Neutrophil (primary cell): Measurements from ENCODE around the gene C1orf141.

ENCODE experiments used
- H3K27ac ChIP-seq: fragments of 200-600 bp; sonication (generic); 2 replicates; pipeline ENCODE4 v1.5.1; 2016; ENCODE audit warnings: mild to moderate bottlenecking, moderate library complexity
- H3K27me3 ChIP-seq: fragments of 200-600 bp; sonication (generic); 2 replicates; pipeline ENCODE4 v1.6.0; 2016; ENCODE audit warnings: mild to moderate bottlenecking
- H3K36me3 ChIP-seq: fragments of 200-600 bp; sonication (generic); 2 replicates; pipeline ENCODE4 v1.5.1; 2017
- H3K4me1 ChIP-seq, 2 experiments: fragments of 200-600 bp in 1 of 2; sonication (generic) in 1 of 2; 1 replicate in 1 of 2; 2 replicates in 1 of 2; pipeline versions ENCODE4 v1.5.1 to v1.6.1; 2013 to 2016; ENCODE audit warnings: low read depth in 1 of 2, low read length in 1 of 2, mild to moderate bottlenecking in 1 of 2, moderate library complexity in 1 of 2; ENCODE audit not compliant: control insufficient read depth in 1 of 2, insufficient read depth in 1 of 2
- H3K4me3 ChIP-seq, 2 experiments: fragments of 200-600 bp in 1 of 2; sonication (generic) in 1 of 2; 1 replicate in 1 of 2; 2 replicates in 1 of 2; pipeline ENCODE4 v1.5.1; 2013 to 2016; ENCODE audit warnings: low read depth in 1 of 2, low read length in 1 of 2, mild to moderate bottlenecking in 1 of 2, moderate library complexity in 1 of 2
- H3K9me3 ChIP-seq: fragments of 200-600 bp; sonication (generic); 2 replicates; pipeline ENCODE4 v1.5.1; 2016
- TF ChIP-seq, protein P1 (sequence below): fragments of 200-600 bp; sonication (generic); IDR thresholded peaks from 2 replicates; pipeline ENCODE4 v1.5.1; 2016; ENCODE audit warnings: antibody characterized with exemption

Gene C1orf141

DNA sequence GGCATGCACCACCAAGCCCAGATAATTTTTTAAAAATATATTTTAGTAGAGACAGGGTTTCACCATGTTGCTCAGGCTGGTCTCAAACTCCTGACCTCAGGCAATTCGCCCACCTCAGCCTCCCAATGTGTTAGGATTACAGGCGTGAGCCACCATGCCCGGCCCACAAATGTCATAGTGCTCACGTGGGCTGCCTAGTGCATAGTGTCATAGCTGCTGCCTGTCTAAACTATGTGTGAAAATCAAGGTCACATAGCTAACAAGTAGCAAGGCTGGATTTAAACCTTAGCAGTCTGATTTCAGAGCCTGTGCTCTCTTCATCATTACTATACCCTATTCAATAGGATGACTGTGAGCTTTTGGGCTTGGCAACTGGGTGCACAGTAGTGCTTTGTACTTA is 10.3 kb downstream of the C1orf141 start:
- TF ChIP-seq, protein P1, sequence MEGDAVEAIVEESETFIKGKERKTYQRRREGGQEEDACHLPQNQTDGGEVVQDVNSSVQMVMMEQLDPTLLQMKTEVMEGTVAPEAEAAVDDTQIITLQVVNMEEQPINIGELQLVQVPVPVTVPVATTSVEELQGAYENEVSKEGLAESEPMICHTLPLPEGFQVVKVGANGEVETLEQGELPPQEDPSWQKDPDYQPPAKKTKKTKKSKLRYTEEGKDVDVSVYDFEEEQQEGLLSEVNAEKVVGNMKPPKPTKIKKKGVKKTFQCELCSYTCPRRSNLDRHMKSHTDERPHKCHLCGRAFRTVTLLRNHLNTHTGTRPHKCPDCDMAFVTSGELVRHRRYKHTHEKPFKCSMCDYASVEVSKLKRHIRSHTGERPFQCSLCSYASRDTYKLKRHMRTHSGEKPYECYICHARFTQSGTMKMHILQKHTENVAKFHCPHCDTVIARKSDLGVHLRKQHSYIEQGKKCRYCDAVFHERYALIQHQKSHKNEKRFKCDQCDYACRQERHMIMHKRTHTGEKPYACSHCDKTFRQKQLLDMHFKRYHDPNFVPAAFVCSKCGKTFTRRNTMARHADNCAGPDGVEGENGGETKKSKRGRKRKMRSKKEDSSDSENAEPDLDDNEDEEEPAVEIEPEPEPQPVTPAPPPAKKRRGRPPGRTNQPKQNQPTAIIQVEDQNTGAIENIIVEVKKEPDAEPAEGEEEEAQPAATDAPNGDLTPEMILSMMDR, result no peak
- Histone ChIP-seq H3K27me3 (no peaks in the 10 kb centered on the region), H3K4me3 (no peak overlapping the region), H3K27ac (no peak overlapping the region), H3K36me3 (no peaks in the 10 kb centered on the region), H3K9me3 (no peaks in the 10 kb centered on the region), H3K4me1 (no peaks in the 10 kb centered on the region)

DNA sequence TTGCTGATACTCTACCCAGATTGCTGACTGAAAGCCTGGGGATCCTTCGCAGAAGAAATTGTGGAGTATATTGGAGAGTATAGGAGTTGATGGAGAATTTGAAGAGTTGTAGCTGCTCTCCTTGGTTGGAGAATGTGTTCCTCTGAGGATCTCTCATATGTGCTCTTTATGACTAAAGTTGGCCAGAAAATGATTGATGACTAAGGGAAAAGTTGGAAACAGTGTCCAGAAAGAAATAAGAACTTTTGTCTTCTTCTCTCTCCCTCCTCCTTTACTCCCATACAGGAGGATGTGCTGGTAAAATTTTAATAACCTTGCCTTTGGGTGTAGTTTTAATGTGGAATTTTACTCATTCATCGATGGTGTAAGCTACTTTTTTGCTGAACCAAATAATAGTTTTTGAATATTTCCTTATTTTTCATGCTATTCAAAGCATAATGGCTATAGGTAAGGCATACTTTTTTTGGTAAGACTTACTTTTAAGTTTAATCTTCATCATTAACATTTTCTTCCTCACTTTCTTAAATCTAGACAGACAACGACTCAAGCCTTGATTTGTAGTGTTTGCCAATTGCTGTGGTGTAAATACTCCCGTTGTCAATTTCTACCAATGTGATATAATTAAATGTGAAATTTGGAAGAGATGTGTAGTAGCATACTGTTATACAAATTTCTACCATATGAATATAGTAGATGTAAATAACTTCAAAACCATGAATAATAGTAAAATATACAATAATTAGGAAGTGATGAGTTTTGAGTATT is 13.7 kb downstream of the C1orf141 start:
- H3K4me3 ChIP-seq, result no peak overlapping the region
- H3K4me1 ChIP-seq, result no peaks in the 10 kb centered on the region
- no peaks in the 10 kb centered on the region for H3K9me3 ChIP-seq
- H3K36me3 ChIP-seq, result no peaks in the 10 kb centered on the region
- no peak overlapping the region for H3K27ac ChIP-seq
- TF ChIP-seq, protein P1, result no peak
- H3K27me3 ChIP-seq, result no peaks in the 10 kb centered on the region

DNA sequence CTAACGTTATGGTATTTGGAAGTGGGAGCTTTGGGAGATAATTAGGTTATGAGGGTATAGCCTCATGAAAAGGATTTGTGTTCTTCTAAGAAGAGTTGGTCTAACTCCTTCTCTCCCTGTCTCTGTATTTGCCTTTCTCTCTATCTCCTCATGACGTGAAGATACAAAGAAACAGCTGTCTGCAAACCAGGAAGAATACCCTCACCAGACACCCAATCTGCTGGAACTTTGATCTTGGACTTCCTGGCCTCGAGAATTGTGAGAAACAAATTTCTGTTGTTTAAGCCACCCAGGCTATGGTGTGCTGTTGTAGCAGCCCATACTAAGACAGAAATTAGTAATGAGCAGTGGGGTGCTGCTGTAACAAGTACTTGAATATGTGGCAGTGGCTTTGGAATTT is 16.1 kb downstream of the C1orf141 start:
- H3K27me3 ChIP-seq, result no peaks in the 10 kb centered on the region

DNA sequence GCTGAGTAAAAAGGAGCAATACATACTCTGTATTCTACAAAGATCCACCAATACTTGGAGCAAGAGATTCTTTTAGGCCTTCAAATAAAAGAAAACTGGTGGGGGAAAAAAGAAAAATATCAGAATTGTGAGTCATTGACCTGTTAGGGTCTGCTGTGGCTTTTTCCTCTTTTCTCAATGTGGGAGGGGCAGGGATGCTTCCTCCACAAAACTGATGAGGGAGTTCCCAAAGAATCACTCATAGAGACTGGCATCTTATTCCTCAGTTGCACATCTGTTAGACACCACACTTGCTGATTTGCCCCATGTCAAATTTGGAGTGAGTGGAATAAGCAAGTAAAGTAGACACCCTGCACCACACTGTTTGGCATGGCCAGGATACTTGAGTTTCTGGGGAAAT is 16.6 kb downstream of the C1orf141 start:
- Histone ChIP-seq H3K27ac (no peak overlapping the region), H3K9me3 (no peaks in the 10 kb centered on the region), H3K36me3 (no peaks in the 10 kb centered on the region), H3K4me1 (no peaks in the 10 kb centered on the region), H3K4me3 (no peak overlapping the region), H3K27me3 (no peaks in the 10 kb centered on the region)
- TF ChIP-seq, protein P1, result no peak

More for the DNA sequence above, 16.1 kb downstream of the C1orf141 start:
- H3K9me3 ChIP-seq, result no peaks in the 10 kb centered on the region
- no peak overlapping the region for H3K27ac ChIP-seq
- no peak overlapping the region for H3K4me3 ChIP-seq
- no peaks in the 10 kb centered on the region for H3K4me1 ChIP-seq
- TF ChIP-seq, protein P1, result no peak
- H3K36me3 ChIP-seq, result no peaks in the 10 kb centered on the region

DNA sequence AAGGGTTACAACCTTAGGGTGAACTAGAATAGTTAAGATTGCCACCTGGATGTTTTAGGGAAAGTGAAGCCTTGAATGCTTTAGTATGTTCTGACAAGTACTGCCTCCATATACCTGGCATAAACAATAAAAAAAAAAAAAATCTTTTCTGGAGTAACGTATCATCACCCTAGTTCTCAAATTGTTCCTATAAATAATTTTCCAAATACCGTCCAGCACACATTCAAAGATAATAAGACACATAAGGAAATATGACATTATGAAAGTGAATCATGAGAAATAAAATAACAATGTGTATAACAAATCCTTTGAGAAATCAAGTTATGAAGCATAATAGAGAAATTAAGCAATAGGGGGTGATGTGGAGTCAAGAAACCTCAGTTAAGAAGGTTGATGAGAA is 20.6 kb downstream of the C1orf141 start:
- H3K9me3 ChIP-seq, result no peaks in the 10 kb centered on the region
- H3K4me1 ChIP-seq, result no peaks in the 10 kb centered on the region
- H3K27me3 ChIP-seq, result no peaks in the 10 kb centered on the region
- TF ChIP-seq, protein P1, result no peak
- H3K27ac ChIP-seq, result no peak overlapping the region
- H3K36me3 ChIP-seq, result no peaks in the 10 kb centered on the region
- no peak overlapping the region for H3K4me3 ChIP-seq
